Progenitor cell of endocrine pancreas (in vitro differentiated cells): ENCODE measurements around the gene WDR44. TPM values are rescaled to one million over a fixed set of nuclear protein-coding genes. Genes with fewer than 3 reads are reported as not detected.

ENCODE experiments used
- DNase-seq: peaks from one replicate; pipeline ENCODE4 v3.0.0; 2021; ENCODE audit warnings: low spot score; ENCODE audit not compliant: unreplicated experiment
- H3K27ac Mint-ChIP-seq: 2 replicates; pipeline ENCODE4 v1.8.0; 2021; ENCODE audit warnings: mild to moderate bottlenecking, moderate library complexity, mixed read lengths
- H3K27me3 Mint-ChIP-seq: 2 replicates; pipeline ENCODE4 v1.8.0; 2021; ENCODE audit warnings: mixed read lengths
- H3K36me3 Mint-ChIP-seq: 2 replicates; pipeline ENCODE4 v1.8.0; 2022; ENCODE audit warnings: mixed read lengths; ENCODE audit not compliant: insufficient read depth
- H3K4me1 Mint-ChIP-seq: 2 replicates; pipeline ENCODE4 v1.8.0; 2021; ENCODE audit warnings: low read depth, mixed read lengths
- H3K4me3 Mint-ChIP-seq: 2 replicates; pipeline ENCODE4 v1.8.0; 2021; ENCODE audit warnings: low read depth, mild to moderate bottlenecking, moderate library complexity, mixed read lengths
- H3K9me3 Mint-ChIP-seq: 2 replicates; pipeline ENCODE4 v1.8.0; 2021; ENCODE audit warnings: low read depth, mixed read lengths
- CTCF ChIP-seq: fragments of 200-600 bp; sonication (generic); IDR thresholded peaks from one replicate; pipeline ENCODE4 v1.5.0; 2021; ENCODE audit warnings: antibody characterized with exemption, mild to moderate bottlenecking; ENCODE audit not compliant: unreplicated experiment
- total RNA-seq: library from RNA; stranded (reverse); gene quantifications from 2 replicates; pipeline ENCODE4 v1.2.1, GENCODE V29; 2021

Gene WDR44
- total RNA-seq, 1 donor from 2014 or later = 11.8 TPM

- Mint-ChIP-seq H3K36me3 (no peaks in the 10 kb centered on the region), H3K27me3 (no peaks in the 10 kb centered on the region), H3K4me3 (no peak overlapping the region), H3K4me1 (peaks cover 17% of the 10 kb centered on the region), H3K9me3 (peaks cover 3% of the 10 kb centered on the region), H3K27ac (peak overlapping the region; percentile 59)
- no peak for TF ChIP-seq CTCF
- no peak for DNase-seq
Measured at GRCh38 chrX:118360429-118361125, 14.7 kb downstream of the WDR44 start.

- Mint-ChIP-seq H3K4me1 (peaks cover 9% of the 10 kb centered on the region), H3K9me3 (peaks cover 6% of the 10 kb centered on the region), H3K27ac (no peak overlapping the region), H3K4me3 (no peak overlapping the region), H3K27me3 (no peaks in the 10 kb centered on the region), H3K36me3 (peaks cover 3% of the 10 kb centered on the region)
- no peak for DNase-seq
- TF ChIP-seq CTCF = no peak
Measured at GRCh38 chrX:118364261-118364660, 18.4 kb downstream of the WDR44 start.

- peaks cover 9% of the 10 kb centered on the region for H3K36me3 Mint-ChIP-seq
- no peak for TF ChIP-seq CTCF
- H3K4me1 Mint-ChIP-seq = peaks cover under 1% of the 10 kb centered on the region
- DNase-seq = no peak
- no peak overlapping the region for H3K27ac Mint-ChIP-seq
- no peak overlapping the region for H3K4me3 Mint-ChIP-seq
- H3K27me3 Mint-ChIP-seq = no peaks in the 10 kb centered on the region
- H3K9me3 Mint-ChIP-seq = peaks cover 14% of the 10 kb centered on the region
Measured at GRCh38 chrX:118367338-118367737, 21.4 kb downstream of the WDR44 start.

- no peak for DNase-seq
Measured at GRCh38 chrX:118368398-118368797, 22.5 kb downstream of the WDR44 start.

More at GRCh38 chrX:118368398-118368797, 22.5 kb downstream of the WDR44 start:
- no peak overlapping the region for H3K27ac Mint-ChIP-seq
- H3K36me3 Mint-ChIP-seq = peaks cover 9% of the 10 kb centered on the region
- peaks cover 4% of the 10 kb centered on the region for H3K4me1 Mint-ChIP-seq
- no peaks in the 10 kb centered on the region for H3K27me3 Mint-ChIP-seq
- no peak overlapping the region for H3K4me3 Mint-ChIP-seq
- peaks cover 14% of the 10 kb centered on the region for H3K9me3 Mint-ChIP-seq
- TF ChIP-seq CTCF = no peak
